Measurements from ENCODE around the gene TMEM18. TPM values are rescaled to one million over a fixed set of nuclear protein-coding genes. Genes with fewer than 3 reads are reported as not detected.

TMEM18 gene
- total and polyA plus RNA-seq, 2 of the 13 experiments (the other 11 are each of a cell fraction or from before 2014, with no cell fraction given), result 45.9 to 49.4 TPM

- H3K79me2 ChIP-seq (ENCODE audit: insufficient read depth, low read length), result no peaks in the 10 kb centered on the region
- no peak overlapping the region for H3K27ac ChIP-seq (ENCODE audit: extremely low read length, insufficient read depth, low read length)
- no peaks in the 10 kb centered on the region for H3K9me3 ChIP-seq (ENCODE audit: low read length)
- peaks cover 4 to 63% of the 10 kb centered on the region in 2 experiments; a peak in 3 of 5 replicates for H3K27me3 ChIP-seq (ENCODE audit: control insufficient read depth in 1 of 2, insufficient read depth in 2 of 2, low read length in 2 of 2)
- BruUV-seq (replicated peaks), result no TSS peak
- CTCF ChIA-PET (ENCODE audit: low intra/inter-chr PET ratio, low total read pairs), result no interaction called here
- no peak overlapping the region for H3K4me3 ChIP-seq (replicated peaks in 1 of 3; ENCODE audit: insufficient read depth in 1 of 3, low read depth in 2 of 3, low read length in 3 of 3)
- WGBS (ENCODE audit: low lambda C conversion rate), result 31% methylated on average over 13 of the region's 13 CpGs
- in situ Hi-C loops (cut with HindIII; ENCODE audit: extremely low pct_ligation_motif_present, low pct_unique_long_range_greater_than_20kb), result no loop called here
- ATAC-seq (no peak), FAIRE-seq (no peak), DNase-seq (ENCODE audit: low spot score) (no peak)
- POLR2A ChIA-PET, result no interaction called here
- H3K9ac ChIP-seq (ENCODE audit: insufficient read depth, low read depth, low read length), result no peak overlapping the region
- H3K36me3 ChIP-seq (replicated peaks in 1 of 2; ENCODE audit: control insufficient read depth in 1 of 2, insufficient read depth in 2 of 2, low read length in 2 of 2), result no peaks in the 10 kb centered on the region
- H2AFZ ChIP-seq (ENCODE audit: low read length), result no peak overlapping the region
- H3K4me2 ChIP-seq (ENCODE audit: low read depth, low read length), result no peak overlapping the region
- intact Hi-C loops (cut with micrococcal nuclease; ENCODE audit: unreplicated experiment), result no loop called here
- TF ChIP-seq ZNF605 (CRISPR knock-in tag; IDR thresholded peaks at IDR 0.05), result no peak
- no peaks in the 10 kb centered on the region for H3K4me1 ChIP-seq (ENCODE audit: insufficient read depth, low read length)
- H4K20me1 ChIP-seq (ENCODE audit: insufficient read depth, low read length), result no peaks in the 10 kb centered on the region
Measured at GRCh38 chr2:623130-623922, 53.9 kb downstream of the TMEM18 start.

- Histone ChIP-seq H3K79me2 (ENCODE audit: insufficient read depth, low read length) (no peaks in the 10 kb centered on the region), H3K4me2 (ENCODE audit: low read depth, low read length) (no peak overlapping the region), H3K4me3 (replicated peaks in 1 of 3; ENCODE audit: insufficient read depth in 1 of 3, low read depth in 2 of 3, low read length in 3 of 3) (no peak overlapping the region), H3K36me3 (replicated peaks in 1 of 2; ENCODE audit: control insufficient read depth in 1 of 2, insufficient read depth in 2 of 2, low read length in 2 of 2) (no peaks in the 10 kb centered on the region), H3K9me3 (ENCODE audit: low read length) (0 out of 2 replicates have a peak, but pooled peaks cover 4% of the 10 kb centered on the region), H3K4me1 (ENCODE audit: insufficient read depth, low read length) (no peaks in the 10 kb centered on the region), H3K27ac (ENCODE audit: extremely low read length, insufficient read depth, low read length) (no peak overlapping the region), H3K9ac (ENCODE audit: insufficient read depth, low read depth, low read length) (no peak overlapping the region), H4K20me1 (ENCODE audit: insufficient read depth, low read length) (no peaks in the 10 kb centered on the region), H2AFZ (ENCODE audit: low read length) (no peak overlapping the region), H3K27me3 (ENCODE audit: control insufficient read depth in 1 of 2, insufficient read depth in 2 of 2, low read length in 2 of 2) (peaks cover 4 to 60% of the 10 kb centered on the region in 2 experiments; a peak in 3 of 5 replicates)
- ChIA-PET POLR2A (no interaction called here), CTCF (ENCODE audit: low intra/inter-chr PET ratio, low total read pairs) (no interaction called here)
- ATAC-seq (no peak), DNase-seq (ENCODE audit: low spot score) (no peak), FAIRE-seq (no peak)
- in situ Hi-C loops (cut with HindIII; ENCODE audit: extremely low pct_ligation_motif_present, low pct_unique_long_range_greater_than_20kb) (no loop called here), intact Hi-C loops (cut with micrococcal nuclease; ENCODE audit: unreplicated experiment) (no loop called here)
- no TSS peak for BruUV-seq (replicated peaks)
- 39% methylated on average over 10 of the region's 10 CpGs for whole genome bisulfite sequencing (ENCODE audit: low lambda C conversion rate)
- no peak for TF ChIP-seq PCBP2 (optimal IDR thresholded peaks at IDR 0.05; ENCODE audit: low read depth, low read length, poor library complexity, severe bottlenecking)
- no peak for TF ChIP-seq ZNF224 (CRISPR knock-in tag; IDR thresholded peaks at IDR 0.05)
- TF ChIP-seq, protein P1, sequence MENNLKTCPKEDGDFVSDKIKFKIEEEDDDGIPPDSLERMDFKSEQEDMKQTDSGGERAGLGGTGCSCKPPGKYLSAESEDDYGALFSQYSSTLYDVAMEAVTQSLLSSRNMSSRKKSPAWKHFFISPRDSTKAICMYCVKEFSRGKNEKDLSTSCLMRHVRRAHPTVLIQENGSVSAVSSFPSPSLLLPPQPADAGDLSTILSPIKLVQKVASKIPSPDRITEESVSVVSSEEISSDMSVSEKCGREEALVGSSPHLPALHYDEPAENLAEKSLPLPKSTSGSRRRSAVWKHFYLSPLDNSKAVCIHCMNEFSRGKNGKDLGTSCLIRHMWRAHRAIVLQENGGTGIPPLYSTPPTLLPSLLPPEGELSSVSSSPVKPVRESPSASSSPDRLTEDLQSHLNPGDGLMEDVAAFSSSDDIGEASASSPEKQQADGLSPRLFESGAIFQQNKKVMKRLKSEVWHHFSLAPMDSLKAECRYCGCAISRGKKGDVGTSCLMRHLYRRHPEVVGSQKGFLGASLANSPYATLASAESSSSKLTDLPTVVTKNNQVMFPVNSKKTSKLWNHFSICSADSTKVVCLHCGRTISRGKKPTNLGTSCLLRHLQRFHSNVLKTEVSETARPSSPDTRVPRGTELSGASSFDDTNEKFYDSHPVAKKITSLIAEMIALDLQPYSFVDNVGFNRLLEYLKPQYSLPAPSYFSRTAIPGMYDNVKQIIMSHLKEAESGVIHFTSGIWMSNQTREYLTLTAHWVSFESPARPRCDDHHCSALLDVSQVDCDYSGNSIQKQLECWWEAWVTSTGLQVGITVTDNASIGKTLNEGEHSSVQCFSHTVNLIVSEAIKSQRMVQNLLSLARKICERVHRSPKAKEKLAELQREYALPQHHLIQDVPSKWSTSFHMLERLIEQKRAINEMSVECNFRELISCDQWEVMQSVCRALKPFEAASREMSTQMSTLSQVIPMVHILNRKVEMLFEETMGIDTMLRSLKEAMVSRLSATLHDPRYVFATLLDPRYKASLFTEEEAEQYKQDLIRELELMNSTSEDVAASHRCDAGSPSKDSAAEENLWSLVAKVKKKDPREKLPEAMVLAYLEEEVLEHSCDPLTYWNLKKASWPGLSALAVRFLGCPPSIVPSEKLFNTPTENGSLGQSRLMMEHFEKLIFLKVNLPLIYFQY (CRISPR knock-in tag; IDR thresholded peaks at IDR 0.05; ENCODE audit: borderline replicate concordance), result no peak
Measured at GRCh38 chr2:622357-622756, 54.8 kb downstream of the TMEM18 start.

Data from HepG2 (cell line).